Stomach (tissue), 9 donors: ENCODE measurements around the gene CACNB2. TPM values are rescaled to one million over a fixed set of nuclear protein-coding genes. Genes with fewer than 3 reads are reported as not detected.

Source experiments
- DNase-seq, 2 donors: peaks; one replicate each; pipeline versions ENCODE4 v3.0.0 to v3.0.0-alpha.2; 2013 to 2019
- H3K27ac ChIP-seq, 5 donors: fragments of 200-600 bp in 4 of 5; sonication (generic) in 4 of 5; one replicate each; pipeline ENCODE4 v1.5.1; 2013 to 2019; ENCODE audit warnings: mild to moderate bottlenecking in 1 of 5, moderate library complexity in 1 of 5
- H3K27me3 ChIP-seq, 3 donors: fragments of 200-600 bp; sonication (generic); one replicate each; pipeline ENCODE4 v1.5.1; 2017 to 2019; ENCODE audit warnings: mixed run types in 1 of 3
- H3K36me3 ChIP-seq, 4 donors: fragments of 200-600 bp; sonication (generic); 1 replicate in 3 of 4; 2 replicates in 1 of 4; pipeline ENCODE4 v1.5.1; 2016 to 2019
- H3K4me1 ChIP-seq, 4 donors: fragments of 200-600 bp; sonication (generic); one replicate each; pipeline ENCODE4 v1.5.1; 2016 to 2019
- H3K4me3 ChIP-seq, 4 donors: fragments of 200-600 bp; sonication (generic) in 3 of 4; one replicate each; pipeline ENCODE4 v1.5.1; 2016 to 2019; ENCODE audit warnings: mild to moderate bottlenecking in 1 of 4
- H3K9me3 ChIP-seq, 4 donors: fragments of 200-600 bp; sonication (generic); one replicate each; pipeline ENCODE4 v1.5.1; 2016 to 2019
- CTCF ChIP-seq, 7 experiments: fragments of 450-650 bp in 4 of 7; fragments of 200-600 bp in 3 of 7; sonication (generic) in 3 of 7; IDR thresholded peaks; one replicate each; pipeline ENCODE4 v1.5.1; 2016 to 2019; ENCODE audit warnings: antibody characterized with exemption in 7 of 7, control low read depth in 2 of 7, mild to moderate bottlenecking in 1 of 7
- EP300 ChIP-seq: sonication (generic); formaldehyde crosslinking; IDR thresholded peaks from one replicate; pipeline ENCODE4 v1.6.1; 2017; ENCODE audit warnings: antibody characterized with exemption
- POLR2A ChIP-seq, 4 donors: fragments of 450-650 bp; IDR thresholded peaks; one replicate each; pipeline ENCODE4 v1.6.1; 2016; ENCODE audit warnings: antibody characterized with exemption in 4 of 4, control low read depth in 2 of 4, mild to moderate bottlenecking in 1 of 4, moderate library complexity in 1 of 4
- POLR2AphosphoS5 ChIP-seq, 3 donors: sonication (generic); formaldehyde crosslinking; IDR thresholded peaks; one replicate each; pipeline ENCODE4 v1.6.1; 2016; ENCODE audit warnings: antibody characterized with exemption in 3 of 3
- WGBS, 5 donors: extraction: QIAGEN DNeasy Blood & Tissue Kit in 3 of 5; methylation state at CpG; one replicate each; pipeline versions ENCODE4 v1.1.5 to v1.1.7; 2013 to 2018; 5-methylcytosine and 5-hydroxymethylcytosine counted together
- intact Hi-C: fragments of 100-400 bp; cut with DNase I; formaldehyde crosslinking; loops from one replicate; pipeline ENCODE4 v1.15.1; 2023; ENCODE audit warnings: low total_unique reads
- polyA plus RNA-seq, 3 donors: library from polyadenylated mRNA; stranded (reverse); fragments of 200-250 nt; gene quantifications; one replicate each; pipeline ENCODE4 v1.2.3, GENCODE V29; 2013
- total RNA-seq, 5 donors: library from RNA; depleted of rRNA; stranded (reverse); fragments of >200 nt; gene quantifications; one replicate each; pipeline versions ENCODE4 v1.1.0 to v1.2.3, GENCODE V29; 2014 to 2016
- donor health status: healthy with polysubstance abuse.
- donor health status: Bipolar disorder and iron deficiency.
- donor health status: healthy.

Gene CACNB2
- total and polyA plus RNA-seq, 8 donors, result 0.31 to 42.9 (median 14.3) TPM

- Histone ChIP-seq H3K9me3 (peaks cover 0 to 6% (median 0%) of the 10 kb centered on the region in 4 donors), H3K4me1 (peaks cover 0 to 7% (median 0%) of the 10 kb centered on the region in 4 donors), H3K27me3 (no peaks in the 10 kb centered on the region), H3K36me3 (no peaks in the 10 kb centered on the region), H3K4me3 (no peak overlapping the region), H3K27ac (no peak overlapping the region)
- WGBS, 5 donors, result 52 to 59% (median 54%) methylated on average over 8 of the region's 8 CpGs
- intact Hi-C loops, result no loop called here
- peak in 1 of 2 donors; percentile 71 for DNase-seq
- TF ChIP-seq EP300, result no peak
- no peak for TF ChIP-seq POLR2AphosphoS5 (IDR thresholded peaks at IDR 0.05)
- peak in 4 of 7 experiments; percentile 8 to 53 (median 42) for TF ChIP-seq CTCF (IDR thresholded peaks at IDR 0.05)
These were observed 98.8 kb downstream of the CACNB2 start for GRCh38 chr10:18238870-18239485.

- Histone ChIP-seq H3K36me3 (no peaks in the 10 kb centered on the region), H3K27ac (no peak overlapping the region), H3K9me3 (peaks cover 0 to 6% (median 0%) of the 10 kb centered on the region in 4 donors), H3K4me3 (no peak overlapping the region), H3K4me1 (peaks cover 0 to 7% (median 0%) of the 10 kb centered on the region in 4 donors), H3K27me3 (no peaks in the 10 kb centered on the region)
- TF ChIP-seq CTCF (IDR thresholded peaks at IDR 0.05) (no peak), POLR2AphosphoS5 (IDR thresholded peaks at IDR 0.05) (no peak), POLR2A (IDR thresholded peaks at IDR 0.05) (no peak), EP300 (no peak)
- no peak for DNase-seq
- WGBS, 5 donors, result 79 to 86% (median 80%) methylated on average over 12 of the region's 12 CpGs
- intact Hi-C loops, result no loop called here
These were observed 100.1 kb downstream of the CACNB2 start for GRCh38 chr10:18240185-18240882.

GRCh38 chr10:18246967-18247366 lies 106.7 kb downstream of the CACNB2 start:
- no peak overlapping the region for H3K4me3 ChIP-seq
- H3K9me3 ChIP-seq, result peaks cover 0 to 6% (median 0%) of the 10 kb centered on the region in 4 donors
- 63 to 77% (median 68%) methylated on average over 7 of the region's 7 CpGs for WGBS, 5 donors
- TF ChIP-seq POLR2AphosphoS5 (IDR thresholded peaks at IDR 0.05) (no peak), POLR2A (IDR thresholded peaks at IDR 0.05) (no peak), EP300 (no peak), CTCF (IDR thresholded peaks at IDR 0.05) (no peak)
- intact Hi-C loops, result no loop called here
- no peak for DNase-seq
- no peak overlapping the region for H3K27ac ChIP-seq
- no peaks in the 10 kb centered on the region for H3K36me3 ChIP-seq
- H3K27me3 ChIP-seq, result no peaks in the 10 kb centered on the region
- no peaks in the 10 kb centered on the region for H3K4me1 ChIP-seq

GRCh38 chr10:18252086-18252485 lies 111.9 kb downstream of the CACNB2 start:
- intact Hi-C loops, result no loop called here
- 45 to 68% (median 55%) methylated on average over 7 of the region's 7 CpGs for WGBS, 5 donors
- no peak overlapping the region for H3K27ac ChIP-seq

More at GRCh38 chr10:18252086-18252485, 111.9 kb downstream of the CACNB2 start:
- Histone ChIP-seq H3K4me1 (no peaks in the 10 kb centered on the region), H3K4me3 (no peak overlapping the region), H3K9me3 (no peaks in the 10 kb centered on the region), H3K27me3 (no peaks in the 10 kb centered on the region), H3K36me3 (no peaks in the 10 kb centered on the region)
- no peak for DNase-seq
- TF ChIP-seq POLR2A (IDR thresholded peaks at IDR 0.05) (no peak), EP300 (no peak), CTCF (IDR thresholded peaks at IDR 0.05) (no peak), POLR2AphosphoS5 (IDR thresholded peaks at IDR 0.05) (no peak)
